Amniotic epithelial cell (primary cell): ENCODE data around the gene GAP43.
A peak's percentile ranks its signal among the peaks of the same experiment; 100 is the strongest.

ENCODE experiments used
- DNase-seq: peaks from one replicate; pipeline ENCODE4 v3.0.0-alpha.2; 2010; ENCODE audit warnings: low read depth

GAP43 gene

GRCh38 chr3:115627180-115628074 is 4.1 kb downstream of the GAP43 start:
- DNase-seq: no peak

- no peak for DNase-seq
These were observed 4.7 kb downstream of the GAP43 start for GRCh38 chr3:115628075-115628412.

DNA sequence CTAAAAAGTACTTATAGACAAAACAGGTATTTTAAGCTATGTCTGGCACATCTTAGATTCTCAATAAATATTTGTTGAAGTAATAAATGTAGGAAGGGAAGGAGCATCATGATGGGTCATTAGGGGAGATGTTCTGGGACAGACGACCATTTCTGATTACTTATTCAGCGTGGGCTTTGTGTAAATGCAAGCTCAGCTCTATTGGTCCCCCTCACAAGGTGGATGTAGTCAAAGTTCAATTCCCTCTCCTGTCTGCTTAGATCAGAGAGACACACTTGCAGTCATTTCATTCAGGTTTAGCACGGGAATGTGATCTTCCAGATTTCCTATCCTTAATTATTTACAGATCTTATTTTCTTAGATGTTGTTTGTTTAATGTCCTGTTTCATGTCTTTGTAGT is 7.5 kb downstream of the GAP43 start:
- DNase-seq: no peak

DNA sequence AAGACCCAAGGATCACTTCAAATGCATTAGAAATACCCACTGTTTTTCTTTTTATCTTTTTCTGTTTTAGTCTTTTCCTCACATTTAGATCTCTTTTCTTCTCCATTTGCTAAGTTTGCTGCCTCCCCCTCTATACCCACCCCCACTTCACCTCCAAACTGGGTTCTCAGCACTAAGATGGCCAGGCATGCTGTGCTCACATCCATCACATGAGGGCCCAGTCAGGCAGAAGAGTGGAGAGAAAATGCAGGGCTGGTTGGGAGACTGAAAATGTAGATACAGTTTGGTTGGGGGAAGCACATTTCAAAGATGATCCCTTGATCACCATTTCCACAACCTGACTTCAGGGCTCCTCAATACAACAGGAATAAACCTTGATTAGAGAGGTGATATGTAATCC is 8.7 kb downstream of the GAP43 start:
- DNase-seq: no peak

- DNase-seq: no peak
These were observed 10.2 kb downstream of the GAP43 start for GRCh38 chr3:115633467-115633866.

- no peak for DNase-seq
These were observed 10.7 kb downstream of the GAP43 start for GRCh38 chr3:115634052-115634451.

GRCh38 chr3:115635406-115635805 is 12.1 kb downstream of the GAP43 start:
- DNase-seq: no peak

DNA sequence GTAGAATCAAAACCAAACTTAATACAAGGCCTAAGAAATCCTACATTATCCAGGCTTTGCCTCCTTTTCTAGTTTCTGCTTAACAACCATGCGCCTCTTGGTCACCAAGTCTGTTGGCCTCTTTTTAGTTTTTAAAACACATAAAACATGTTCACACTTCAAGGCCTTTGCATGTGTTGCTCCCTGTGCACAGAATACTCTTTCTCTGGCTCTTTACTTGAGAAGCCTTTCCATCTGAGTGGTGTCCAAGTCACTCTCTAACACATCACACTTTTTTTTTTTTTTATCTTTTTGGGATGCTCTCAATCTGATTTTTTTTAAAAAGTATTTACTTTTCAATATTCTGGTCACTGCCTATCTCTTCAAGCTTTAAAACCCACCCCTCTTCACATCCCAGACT is 14.9 kb downstream of the GAP43 start:
- DNase-seq: no peak

DNA sequence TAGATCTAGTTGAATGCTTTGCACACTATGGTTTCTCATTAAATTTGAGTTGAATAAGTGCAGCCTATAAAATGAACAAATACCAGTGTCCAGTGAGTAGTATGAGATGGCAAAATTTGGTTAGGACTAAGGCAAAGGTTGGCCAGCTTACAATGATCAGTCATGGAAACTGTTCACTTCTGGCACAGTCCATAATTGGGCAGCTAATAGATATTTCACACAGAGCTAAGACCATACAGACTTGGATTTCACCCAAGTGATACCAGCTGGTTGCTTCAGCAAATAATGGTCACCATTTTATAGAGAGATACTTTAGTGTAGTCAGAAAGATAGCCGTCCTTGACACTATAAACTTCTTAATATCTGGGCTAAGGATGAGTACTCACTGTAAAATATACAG is 15.7 kb downstream of the GAP43 start:
- DNase-seq: no peak

- DNase-seq: peak; percentile 73
These were observed 21.1 kb downstream of the GAP43 start for GRCh38 chr3:115644391-115644790.

DNA sequence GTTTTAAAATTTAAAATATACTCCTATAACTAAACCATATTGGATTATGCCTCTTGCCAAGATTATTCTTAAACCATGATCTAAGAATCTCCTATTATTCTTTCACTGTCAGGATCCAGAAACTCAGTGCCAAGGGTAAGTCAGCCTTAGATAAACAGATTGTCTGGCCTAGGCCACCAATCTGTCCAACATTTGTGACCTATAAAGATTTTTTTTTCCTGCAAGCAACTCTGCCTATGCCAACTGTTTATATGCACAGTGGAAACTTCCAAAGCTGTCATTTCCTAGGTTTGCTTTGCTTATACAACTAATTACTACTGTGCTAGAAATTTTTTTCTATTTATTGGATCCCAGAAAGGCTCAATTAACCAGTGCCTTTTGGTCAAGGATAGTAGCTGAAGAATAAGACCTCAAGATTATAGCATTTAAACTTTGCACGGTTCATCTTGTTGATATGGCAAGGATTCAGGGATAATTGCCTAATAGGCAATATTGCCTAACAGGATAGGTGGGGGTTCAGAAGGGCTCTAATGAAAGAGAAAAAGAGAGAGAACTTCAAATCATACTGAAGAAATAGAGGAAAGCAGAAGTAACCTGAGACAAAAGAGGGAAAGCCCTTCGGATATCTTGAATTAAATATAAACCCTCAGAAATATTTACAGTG is 22.8 kb downstream of the GAP43 start:
- peak; percentile 29 for DNase-seq

DNA sequence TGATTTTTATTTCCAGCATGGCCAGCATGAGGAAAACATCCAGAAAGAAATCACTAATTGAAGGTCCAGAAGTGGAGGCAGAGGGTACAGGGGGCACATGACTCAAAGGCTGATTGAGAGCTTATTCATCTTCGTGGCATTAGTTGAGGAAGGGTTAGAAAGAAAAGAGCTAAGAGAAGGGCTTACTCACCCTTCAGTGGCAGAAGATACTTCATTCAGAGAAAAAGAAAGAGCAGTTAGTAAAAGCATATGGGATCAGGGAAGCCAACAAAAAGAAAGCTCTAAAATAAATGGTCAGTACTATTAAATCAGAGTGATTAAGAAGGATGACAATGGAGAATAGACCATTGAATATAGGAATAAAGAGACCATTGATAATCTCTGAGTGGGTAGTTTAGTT is 25.2 kb downstream of the GAP43 start:
- DNase-seq: no peak

DNA sequence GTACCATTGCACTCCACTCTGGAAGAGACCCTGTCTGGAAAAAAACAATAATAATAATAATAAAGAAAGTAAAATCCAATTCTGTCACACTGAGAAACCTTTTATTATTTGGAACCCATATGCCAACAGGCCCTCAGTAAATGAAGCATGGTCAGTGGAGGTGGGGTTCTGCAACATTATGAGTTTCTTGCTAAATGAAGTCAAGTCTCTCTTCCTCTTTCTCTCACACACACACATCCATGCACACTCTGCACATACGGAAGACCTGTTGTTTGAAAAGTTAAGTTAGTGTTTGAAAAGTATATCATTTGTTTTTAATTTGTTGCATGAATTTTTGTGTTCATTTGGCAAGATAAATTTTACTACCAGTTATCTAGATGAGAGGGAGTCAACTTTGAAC is 27.8 kb downstream of the GAP43 start:
- no peak for DNase-seq

DNA sequence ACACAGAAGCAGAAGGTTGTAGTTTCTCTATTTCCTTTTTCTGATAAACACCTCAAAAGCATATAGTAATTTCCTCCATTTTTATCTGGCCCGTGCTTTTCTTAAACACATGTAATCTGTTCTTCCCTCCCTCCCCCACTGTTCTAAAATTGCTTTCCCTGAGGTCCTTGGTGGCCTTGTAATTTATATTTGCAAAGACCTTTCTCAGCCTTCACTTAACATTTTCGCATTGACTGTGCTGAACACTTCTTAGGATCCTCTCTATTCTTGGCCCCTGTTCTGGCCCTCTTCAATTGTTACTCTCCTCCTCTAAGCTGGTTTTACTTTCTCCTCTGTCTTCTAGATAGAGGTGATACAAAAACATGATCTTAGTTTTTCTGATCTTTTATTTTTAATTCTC is 28.3 kb downstream of the GAP43 start:
- DNase-seq: no peak

DNA sequence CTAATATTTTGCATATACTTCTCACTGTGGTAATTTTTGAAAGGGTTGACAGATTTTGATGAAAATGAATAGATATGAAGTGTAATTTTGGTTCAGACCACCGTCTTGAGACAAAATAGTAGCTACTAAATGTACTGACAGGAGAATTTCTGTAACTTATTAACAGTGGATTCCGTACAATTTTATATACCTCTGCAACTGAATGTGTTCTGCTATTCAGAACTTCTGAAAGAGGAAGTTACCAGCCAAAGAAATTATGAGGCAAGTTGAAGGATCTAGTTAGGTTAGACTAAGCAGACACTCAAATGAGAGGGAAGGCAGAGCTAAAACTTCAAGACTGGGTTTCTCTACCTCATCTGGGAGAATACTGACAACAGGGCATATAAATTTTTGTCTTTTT is 29.4 kb downstream of the GAP43 start:
- DNase-seq: no peak

- DNase-seq: no peak
These were observed 32.5 kb downstream of the GAP43 start for GRCh38 chr3:115655761-115656282.

- no peak for DNase-seq
These were observed 33.9 kb downstream of the GAP43 start for GRCh38 chr3:115657168-115657567.

DNA sequence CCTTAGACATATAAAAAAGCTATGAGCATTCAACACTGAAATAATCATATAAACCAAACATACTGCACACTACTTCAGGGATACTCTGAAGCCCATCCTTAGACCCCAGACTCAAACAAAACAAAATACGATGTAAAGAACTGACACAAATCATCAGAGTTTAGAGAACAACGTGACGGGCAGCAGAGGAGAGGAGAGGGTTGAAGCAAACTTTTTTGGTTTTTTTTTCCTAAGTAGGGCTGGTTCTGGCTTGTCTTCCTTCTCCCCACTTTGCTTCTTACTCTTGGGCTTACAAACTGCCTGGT is 34.7 kb downstream of the GAP43 start:
- DNase-seq: peak; percentile 18

GRCh38 chr3:115658337-115659181 is 35.2 kb downstream of the GAP43 start:
- peak; percentile 84 for DNase-seq

GRCh38 chr3:115659253-115660220 is 36.2 kb downstream of the GAP43 start:
- DNase-seq: peak; percentile 25

GRCh38 chr3:115660646-115661337 is 37.5 kb downstream of the GAP43 start:
- DNase-seq: no peak
